Endodermal cell (in vitro differentiated cells): ENCODE data around the gene LYPD5. TPM values are rescaled to one million over a fixed set of nuclear protein-coding genes. Genes with fewer than 3 reads are reported as not detected.
"Not testable (repeated sequence)": the region's sequence is repeated elsewhere in the genome, so short reads cannot be mapped to it uniquely, and the experiment has no call there.

Experiments
- DNase-seq: peaks from one replicate; pipeline ENCODE4 v3.0.0-alpha.2; 2017
- H3K27ac ChIP-seq: 2 replicates; pipeline ENCODE4 v1.5.1; 2013; ENCODE audit warnings: mild to moderate bottlenecking, low read depth, low read length, moderate library complexity
- H3K27me3 ChIP-seq: 2 replicates; pipeline ENCODE4 v1.6.1; 2013; ENCODE audit warnings: mild to moderate bottlenecking, low read length, moderate library complexity; ENCODE audit not compliant: insufficient read depth, control insufficient read depth, poor library complexity, severe bottlenecking
- H3K36me3 ChIP-seq: 2 replicates; pipeline ENCODE4 v1.7.0; 2013; ENCODE audit warnings: mild to moderate bottlenecking, low read length, moderate library complexity; ENCODE audit not compliant: control insufficient read depth, insufficient read depth
- H3K4me1 ChIP-seq: one replicate; pipeline ENCODE4 v1.7.0; 2013; ENCODE audit warnings: low read length; ENCODE audit not compliant: control insufficient read depth, insufficient read depth
- H3K4me3 ChIP-seq: 2 replicates; pipeline ENCODE4 v1.5.1; 2013; ENCODE audit warnings: mild to moderate bottlenecking, low read length, moderate library complexity
- H3K9ac ChIP-seq: 2 replicates; pipeline ENCODE4 v1.6.1; 2013; ENCODE audit warnings: mild to moderate bottlenecking, low read length, moderate library complexity; ENCODE audit not compliant: poor library complexity, severe bottlenecking; ENCODE audit errors: extremely low read depth
- H3K9me3 ChIP-seq: 2 replicates; pipeline ENCODE4 v1.6.1; 2013; ENCODE audit warnings: mild to moderate bottlenecking, low read length, moderate library complexity; ENCODE audit not compliant: control insufficient read depth
- H3K27ac Mint-ChIP-seq: 2 replicates; pipeline ENCODE4 v1.8.0; 2020; ENCODE audit warnings: mixed read lengths
- H3K27me3 Mint-ChIP-seq: 2 replicates; pipeline ENCODE4 v1.8.0; 2021; ENCODE audit warnings: mild to moderate bottlenecking, mixed read lengths; ENCODE audit not compliant: insufficient read depth
- H3K36me3 Mint-ChIP-seq: 2 replicates; pipeline ENCODE4 v1.8.0; 2020; ENCODE audit warnings: low read depth, mixed read lengths
- H3K4me1 Mint-ChIP-seq: 2 replicates; pipeline ENCODE4 v1.8.0; 2020; ENCODE audit warnings: mixed read lengths
- H3K4me3 Mint-ChIP-seq: 2 replicates; pipeline ENCODE4 v1.8.0; 2020; ENCODE audit warnings: mild to moderate bottlenecking, moderate library complexity, mixed read lengths
- H3K9me3 Mint-ChIP-seq: 2 replicates; pipeline ENCODE4 v1.8.0; 2020; ENCODE audit warnings: mild to moderate bottlenecking, mixed read lengths
- CTCF ChIP-seq: fragments of 200-600 bp; sonication (generic); conservative IDR thresholded peaks from 2 replicates; pipeline ENCODE4 v1.5.0; 2021; ENCODE audit warnings: antibody characterized with exemption, mild to moderate bottlenecking
- WGBS, 2 experiments: methylation state at CpG; one replicate each; pipeline versions ENCODE4 v1.1.5 to v1.1.7; 2013; ENCODE audit warnings: missing lambda C conversion rate in 2 of 2, mixed read lengths in 1 of 2; ENCODE audit not compliant: insufficient coverage in 1 of 2, insufficient read length in 1 of 2; 5-methylcytosine and 5-hydroxymethylcytosine counted together
- total RNA-seq, 2 donors: library from RNA; stranded (reverse); fragmentation: NEBNext Ultra II Directional in 1 of 2; extraction: Animal tissue kit (Norgen Biotek cat#: 25700) in 1 of 2; gene quantifications; 2 replicates in 1 of 2; 3 replicates in 1 of 2; pipeline ENCODE4 v1.2.1, GENCODE V29; 2021

Gene LYPD5
- total RNA-seq, 2 donors from 2014 or later = 0.11 TPM; not detected in 1

DNA sequence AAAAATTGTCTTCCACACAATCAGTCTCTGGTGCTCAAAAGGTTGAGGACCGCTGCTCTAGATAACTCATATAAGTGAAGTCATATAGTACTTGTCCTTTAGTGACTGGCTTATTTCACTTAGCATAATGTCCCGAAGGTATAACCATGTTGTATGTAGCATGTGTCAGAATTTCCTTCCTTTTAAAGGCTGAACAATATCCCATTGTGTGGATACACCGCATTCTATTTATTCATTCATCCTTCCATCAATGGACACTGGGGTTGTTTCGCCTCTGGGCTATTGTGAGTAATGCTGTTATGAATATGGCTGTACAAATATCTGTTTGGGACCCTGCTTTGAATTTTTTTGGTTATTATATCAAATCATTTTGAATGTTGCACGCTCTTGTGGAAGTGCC lies 4.6 kb upstream of the LYPD5 start:
- no peak for DNase-seq
- H3K4me1 ChIP-seq = no peaks in the 10 kb centered on the region
- H3K27me3 ChIP-seq = peaks cover under 1% of the 10 kb centered on the region
- 71 to 80% methylated on average over 3 to 5 of the region's 5 CpGs for WGBS, 2 experiments
- Mint-ChIP-seq H3K36me3 (no peaks in the 10 kb centered on the region), H3K4me1 (no peaks in the 10 kb centered on the region), H3K27me3 (peaks cover 33% of the 10 kb centered on the region), H3K4me3 (no peak overlapping the region), H3K27ac (no peak overlapping the region), H3K9me3 (no peaks in the 10 kb centered on the region)
- H3K36me3 ChIP-seq = no peaks in the 10 kb centered on the region
- H3K27ac ChIP-seq = no peak overlapping the region
- no peaks in the 10 kb centered on the region for H3K9me3 ChIP-seq
- H3K4me3 ChIP-seq = no peak overlapping the region
- TF ChIP-seq CTCF = no peak
- no peak overlapping the region for H3K9ac ChIP-seq

DNA sequence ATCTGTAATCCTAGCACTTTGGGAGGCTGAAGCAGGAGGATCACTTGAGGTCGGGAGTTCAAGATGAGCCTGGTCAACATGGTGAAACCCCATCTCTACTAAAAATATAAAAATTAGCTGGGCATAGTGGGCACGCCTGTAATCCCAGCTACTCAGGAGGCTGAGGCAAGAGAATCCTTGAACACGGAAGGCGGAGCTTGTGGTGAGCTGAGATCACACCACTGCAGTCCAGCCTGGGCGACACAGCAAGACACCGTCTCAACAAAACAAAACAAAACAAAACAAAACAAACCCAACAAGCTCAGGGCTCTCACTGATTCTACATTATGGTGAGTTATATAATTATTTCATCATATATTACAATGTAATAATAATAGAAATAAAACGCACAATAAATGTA lies 4.2 kb upstream of the LYPD5 start:
- not testable (repeated sequence) for H3K4me1 Mint-ChIP-seq, H3K9me3 Mint-ChIP-seq, H3K27ac Mint-ChIP-seq, H3K9ac ChIP-seq, H3K36me3 ChIP-seq, DNase-seq, H3K36me3 Mint-ChIP-seq, H3K4me3 ChIP-seq, H3K9me3 ChIP-seq, H3K4me3 Mint-ChIP-seq, H3K4me1 ChIP-seq, H3K27ac ChIP-seq, H3K27me3 ChIP-seq
- WGBS, 2 experiments = 71 to 87% methylated on average over 1 to 5 of the region's 7 CpGs
- peaks cover 35% of the 10 kb centered on the region for H3K27me3 Mint-ChIP-seq

DNA sequence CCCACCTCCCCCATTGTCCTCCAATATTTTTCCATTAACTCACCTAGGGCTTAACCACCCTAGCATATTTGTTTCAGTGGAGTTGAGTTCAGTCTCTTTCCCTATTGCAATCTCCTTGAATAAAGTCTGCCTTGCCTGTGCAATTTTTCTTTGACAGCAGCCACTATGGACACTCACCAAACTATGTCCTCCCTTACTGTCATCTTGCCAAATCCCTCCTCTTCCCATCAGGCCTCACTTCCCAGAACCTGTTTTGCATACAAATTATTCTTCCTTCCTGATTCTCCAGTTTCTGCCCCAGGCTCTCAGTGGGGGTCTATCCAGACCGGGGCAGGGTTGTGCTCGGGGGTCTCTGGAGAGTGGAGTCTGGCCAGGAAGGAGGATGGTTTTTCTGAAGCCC lies 2.2 kb upstream of the LYPD5 start:
- Histone ChIP-seq H3K9me3 (no peaks in the 10 kb centered on the region), H3K27me3 (peaks cover 22% of the 10 kb centered on the region), H3K4me1 (no peaks in the 10 kb centered on the region), H3K27ac (no peak overlapping the region), H3K9ac (no peak overlapping the region), H3K36me3 (no peaks in the 10 kb centered on the region), H3K4me3 (no peak overlapping the region)
- Mint-ChIP-seq H3K4me3 (no peak overlapping the region), H3K27me3 (peaks cover 50% of the 10 kb centered on the region), H3K36me3 (no peaks in the 10 kb centered on the region), H3K9me3 (no peaks in the 10 kb centered on the region), H3K27ac (no peak overlapping the region), H3K4me1 (no peaks in the 10 kb centered on the region)
- 50% methylated on average over 2 of the region's 2 CpGs; no CpG with 5 or more reads in 1 of the 2 experiments for WGBS, 2 experiments
- DNase-seq = no peak
- TF ChIP-seq CTCF = no peak

GRCh38 chr19:43799502-43800142 lies 2.6 kb downstream of the LYPD5 start:
- peak; percentile 60 for DNase-seq
- H3K4me3 ChIP-seq = no peak overlapping the region
- peaks cover 90% of the 10 kb centered on the region for H3K27me3 Mint-ChIP-seq

More at GRCh38 chr19:43799502-43800142, 2.6 kb downstream of the LYPD5 start:
- no peaks in the 10 kb centered on the region for H3K4me1 Mint-ChIP-seq
- Histone ChIP-seq H3K9me3 (no peaks in the 10 kb centered on the region), H3K36me3 (no peaks in the 10 kb centered on the region), H3K9ac (no peak overlapping the region), H3K27me3 (peaks cover 70% of the 10 kb centered on the region), H3K27ac (no peak overlapping the region), H3K4me1 (no peaks in the 10 kb centered on the region)
- no peak overlapping the region for H3K27ac Mint-ChIP-seq
- H3K9me3 Mint-ChIP-seq = no peaks in the 10 kb centered on the region
- no peak for TF ChIP-seq CTCF
- H3K36me3 Mint-ChIP-seq = no peaks in the 10 kb centered on the region
- WGBS, 2 experiments = 45 to 64% methylated on average over 3 to 6 of the region's 6 CpGs
- peak overlapping the region; percentile 55 for H3K4me3 Mint-ChIP-seq
